HG03439 (cell line): ENCODE data around the gene PTK6.
A peak's percentile ranks its signal among the peaks of the same experiment; 100 is the strongest.

Experiments
- ATAC-seq: cut with Tn5 transposase; IDR thresholded peaks from one replicate; pipeline ENCODE4 v1.9.1; 2021; ENCODE audit warnings: mild to moderate bottlenecking, moderate library complexity; ENCODE audit not compliant: unreplicated experiment

Gene PTK6

GRCh38 chr20:63545814-63546213 lies 8.6 kb upstream of the PTK6 start:
- no peak for ATAC-seq

GRCh38 chr20:63544958-63545516 lies 7.9 kb upstream of the PTK6 start:
- ATAC-seq, result no peak

- ATAC-seq, result no peak
These were observed 7.2 kb upstream of the PTK6 start for GRCh38 chr20:63544241-63544957.

GRCh38 chr20:63543733-63544132 lies 6.6 kb upstream of the PTK6 start:
- ATAC-seq, result no peak

GRCh38 chr20:63543131-63543530 lies 6.0 kb upstream of the PTK6 start:
- ATAC-seq, result no peak

DNA sequence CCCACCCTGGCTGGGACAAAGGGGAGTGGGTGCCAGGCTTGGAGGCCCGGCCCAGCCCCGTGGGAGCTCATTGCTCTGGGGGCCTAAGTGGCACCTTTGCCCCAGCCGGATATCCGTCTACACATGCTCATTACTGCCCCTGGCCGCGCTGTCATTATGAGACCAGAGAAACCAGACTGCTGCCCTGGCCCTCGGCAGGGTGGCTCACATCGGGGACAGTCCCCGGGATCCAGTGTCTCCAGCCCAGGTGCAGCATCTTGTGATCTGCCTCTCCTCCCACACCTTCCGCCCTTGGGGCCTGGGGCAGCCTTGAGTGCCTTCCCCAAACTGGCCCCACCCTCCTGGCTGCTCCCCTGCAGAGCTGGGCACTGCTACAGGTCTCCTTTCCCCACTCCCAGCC lies 5.5 kb upstream of the PTK6 start:
- ATAC-seq, result no peak

- no peak for ATAC-seq
These were observed 4.9 kb upstream of the PTK6 start for GRCh38 chr20:63542031-63542559.

DNA sequence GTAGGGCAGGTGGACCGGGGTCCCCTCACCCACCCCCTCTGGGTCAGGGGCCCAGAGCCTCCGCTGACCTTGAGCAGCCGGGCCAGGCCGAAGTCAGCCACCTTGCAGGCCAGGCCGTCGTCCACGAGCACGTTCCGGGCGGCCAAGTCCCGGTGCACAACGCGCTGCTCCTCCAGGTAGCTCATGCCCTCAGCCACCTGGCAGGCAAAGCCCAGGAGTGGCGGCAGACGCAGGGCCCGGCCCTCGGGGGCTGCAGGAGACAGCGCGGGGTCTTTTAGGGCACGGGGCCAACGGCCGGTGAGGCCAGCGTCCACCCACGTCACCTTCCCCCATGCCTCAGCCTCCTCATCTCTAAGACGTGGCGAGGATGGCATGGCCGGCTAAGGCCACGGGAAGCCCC lies 4.2 kb upstream of the PTK6 start:
- no peak for ATAC-seq

- ATAC-seq, result no peak
These were observed 3.4 kb upstream of the PTK6 start for GRCh38 chr20:63540417-63541186.

- no peak for ATAC-seq
These were observed 2.5 kb upstream of the PTK6 start for GRCh38 chr20:63539441-63540370.

GRCh38 chr20:63539092-63539430 lies 1.9 kb upstream of the PTK6 start:
- ATAC-seq, result no peak

DNA sequence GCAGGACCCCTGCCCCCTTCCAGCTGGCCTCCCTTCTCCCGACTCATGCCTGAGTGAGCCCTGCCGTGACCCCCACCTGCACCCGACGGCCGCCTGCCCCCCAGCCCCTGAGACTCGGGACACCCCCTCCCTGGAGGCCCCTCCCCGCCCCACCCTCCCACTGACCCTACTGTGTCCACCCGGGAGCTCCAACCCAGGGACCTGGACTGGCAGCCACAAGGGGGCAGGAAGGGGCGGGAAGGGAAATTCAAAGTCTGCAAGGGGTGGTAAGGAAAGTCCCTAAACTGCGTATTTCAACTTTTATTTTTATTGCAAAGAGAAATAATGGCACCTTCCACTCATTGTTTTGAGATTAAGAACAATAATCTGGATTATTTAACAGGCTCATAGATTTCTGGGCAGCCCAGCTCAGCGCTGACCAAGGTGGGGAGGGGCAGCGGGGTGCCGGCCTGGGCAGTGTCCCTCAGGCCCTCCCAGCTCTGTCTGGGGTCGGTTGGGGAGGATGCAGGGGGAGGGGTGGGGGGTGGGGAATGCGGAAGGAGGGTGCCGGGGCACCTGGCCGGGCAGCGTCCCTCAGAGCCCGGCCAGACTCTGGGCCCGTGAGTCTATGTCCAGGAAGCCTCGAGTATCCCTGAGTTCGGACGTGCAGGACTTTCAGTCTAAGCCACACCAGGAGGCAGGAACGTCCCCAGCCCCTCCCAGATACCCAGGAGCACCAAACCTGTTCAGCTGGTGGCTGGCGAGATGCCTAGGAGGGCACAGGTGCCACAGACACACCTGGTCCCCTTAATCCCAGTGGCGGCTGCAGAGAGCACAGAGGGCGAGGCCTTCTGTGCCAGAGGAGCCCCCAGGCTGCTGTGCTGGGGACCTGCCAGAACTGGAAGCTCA lies 1.3 kb upstream of the PTK6 start:
- ATAC-seq, result no peak

- peak; percentile 82 for ATAC-seq
These were observed 488 bp upstream of the PTK6 start for GRCh38 chr20:63537525-63538203.

DNA sequence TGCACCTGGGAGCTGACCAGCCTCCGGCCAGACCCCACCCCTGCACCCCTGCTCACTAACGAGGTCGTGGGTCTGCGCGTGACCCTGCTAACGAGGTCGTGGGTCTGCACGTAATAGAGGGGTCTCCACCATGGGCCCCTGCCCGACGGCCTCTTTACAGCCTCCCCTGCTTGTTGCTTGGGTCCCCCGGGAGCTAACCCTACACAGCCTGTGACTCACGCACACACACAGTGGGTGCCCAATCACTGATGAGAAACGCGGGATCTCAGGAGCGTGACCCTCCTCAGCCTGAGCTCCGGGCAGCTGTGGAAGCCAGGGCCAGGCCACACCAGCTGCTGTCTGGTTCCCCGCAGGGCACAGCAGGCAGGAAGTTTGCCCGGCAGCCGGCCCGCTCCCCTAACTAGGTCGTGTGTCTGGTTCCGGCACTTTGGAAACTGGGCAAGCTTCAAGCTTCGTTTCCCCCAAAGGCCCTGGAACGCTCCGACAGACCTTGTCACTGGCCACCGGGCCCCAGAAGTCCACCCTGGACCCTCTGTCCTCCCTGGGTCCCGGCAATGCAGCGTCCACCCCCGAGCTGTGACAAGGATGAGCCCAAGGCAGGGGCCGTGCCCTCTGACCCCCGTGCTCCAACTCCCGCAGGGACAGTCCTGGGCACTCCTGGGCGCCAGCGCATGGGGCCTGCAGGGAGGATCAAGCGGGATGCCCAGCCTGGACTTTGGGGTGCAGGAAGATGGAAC lies 767 bp downstream of the PTK6 start:
- no peak for ATAC-seq

GRCh38 chr20:63534831-63535651 lies 2.1 kb downstream of the PTK6 start:
- ATAC-seq, result no peak

DNA sequence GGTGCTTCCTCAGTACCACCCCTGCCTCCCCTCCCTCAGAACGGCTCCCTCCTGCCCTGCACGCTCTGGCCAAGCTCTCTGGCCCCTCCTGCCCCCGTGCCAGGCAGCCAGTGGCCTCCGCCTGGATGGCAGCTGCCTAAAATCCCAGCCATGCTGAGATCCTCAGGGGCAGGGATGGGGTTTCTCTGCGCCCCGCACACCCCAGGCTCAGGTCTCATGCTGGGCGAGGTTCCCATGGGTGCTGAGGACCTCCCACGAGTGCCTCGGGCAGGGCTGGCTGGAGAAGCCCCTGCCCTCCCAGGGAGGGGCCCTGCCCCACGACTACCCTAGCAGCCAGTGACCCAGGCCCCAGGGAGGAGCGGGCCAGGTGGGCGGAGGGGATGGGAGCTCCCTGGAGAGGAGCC lies 2.7 kb downstream of the PTK6 start:
- ATAC-seq, result no peak

DNA sequence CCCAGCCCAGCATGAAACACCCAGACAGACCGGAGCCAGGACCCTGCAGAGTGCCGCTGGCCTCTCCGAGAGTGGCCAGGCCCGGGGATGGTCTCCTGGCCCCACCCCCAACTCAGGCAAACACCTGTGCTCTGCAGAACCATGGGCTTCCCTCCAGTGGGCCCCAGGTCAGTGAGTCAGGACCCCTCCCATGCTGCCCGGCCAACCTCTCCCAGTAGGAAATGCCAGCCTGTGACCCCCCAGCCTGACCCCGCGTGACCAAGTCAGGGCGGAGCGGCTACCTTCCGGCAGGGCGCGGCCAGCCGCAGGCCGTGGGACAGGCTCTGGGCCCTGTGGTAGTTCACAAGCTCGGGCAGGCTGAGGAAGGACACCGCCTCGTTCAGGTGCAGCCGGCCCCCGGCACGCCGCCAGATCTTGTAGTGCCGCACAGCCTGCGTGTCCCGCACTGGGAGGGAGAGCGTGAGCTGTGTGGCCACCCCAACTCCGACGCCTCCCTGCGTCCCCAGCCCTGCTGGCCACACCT lies 3.2 kb downstream of the PTK6 start:
- ATAC-seq, result no peak

DNA sequence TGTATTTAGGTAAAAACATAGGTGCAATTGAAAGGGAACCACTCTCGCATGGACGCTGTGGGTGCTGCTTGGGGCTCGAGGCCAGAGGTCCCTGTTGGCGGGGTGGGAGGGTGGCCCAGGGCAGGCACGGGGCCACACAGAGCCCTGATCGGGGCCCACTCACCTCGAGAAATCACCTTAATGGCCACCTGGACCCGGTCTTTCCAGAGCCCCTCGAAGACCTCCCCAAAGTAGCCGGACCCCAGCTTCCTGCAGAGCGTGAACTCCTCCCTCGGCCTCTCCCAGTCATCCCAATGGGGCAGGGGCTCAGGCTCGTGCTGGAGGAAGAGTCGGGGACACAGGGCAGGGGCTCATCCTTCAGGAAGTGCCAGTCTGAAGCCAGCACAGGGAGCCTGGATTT lies 3.8 kb downstream of the PTK6 start:
- ATAC-seq, result no peak
